NB4 (cell line): ENCODE data around the gene HECW1.

Experiments used
- DNase-seq: peaks from one replicate; pipeline ENCODE4 v3.0.0; 2010; ENCODE audit warnings: low read depth
- H3K4me3 ChIP-seq: one replicate; pipeline ENCODE4 v1.5.1; 2011; ENCODE audit warnings: mild to moderate bottlenecking, low read depth, low read length, moderate library complexity
- CTCF ChIP-seq: IDR thresholded peaks from one replicate; pipeline ENCODE4 v1.5.1; 2012; ENCODE audit warnings: low read depth, low read length
- MAX ChIP-seq: IDR thresholded peaks from 2 replicates; pipeline ENCODE4 v1.6.1; 2011; ENCODE audit warnings: low read depth, low read length
- MYC ChIP-seq: IDR thresholded peaks from 2 replicates; pipeline ENCODE4 v1.6.1; 2011; ENCODE audit warnings: low read depth, low read length
- POLR2A ChIP-seq: IDR thresholded peaks from 2 replicates; pipeline ENCODE4 v1.6.1; 2011; ENCODE audit warnings: mild to moderate bottlenecking; ENCODE audit not compliant: insufficient read length; ENCODE audit errors: extremely low read depth

The HECW1 gene

GRCh38 chr7:43476896-43477295, 364.4 kb downstream of the HECW1 start:
- no peak for TF ChIP-seq POLR2A
- TF ChIP-seq MYC = no peak
- TF ChIP-seq CTCF = no peak
- no peak for TF ChIP-seq MAX
- DNase-seq = no peak
- H3K4me3 ChIP-seq = no peak overlapping the region

GRCh38 chr7:43479042-43479441, 366.6 kb downstream of the HECW1 start:
- TF ChIP-seq MYC (no peak), CTCF (no peak), MAX (no peak), POLR2A (no peak)
- DNase-seq = peak; percentile 27
- H3K4me3 ChIP-seq = no peak overlapping the region

- no peak for DNase-seq
- TF ChIP-seq MAX = no peak
- no peak for TF ChIP-seq CTCF
- TF ChIP-seq POLR2A = no peak
- no peak for TF ChIP-seq MYC
- H3K4me3 ChIP-seq = no peak overlapping the region
These were observed 367.1 kb downstream of the HECW1 start for GRCh38 chr7:43479543-43479942.

GRCh38 chr7:43480581-43480980, 368.1 kb downstream of the HECW1 start:
- TF ChIP-seq POLR2A = no peak
- TF ChIP-seq MAX = no peak
- no peak for TF ChIP-seq CTCF
- TF ChIP-seq MYC = no peak
- DNase-seq = no peak
- H3K4me3 ChIP-seq = no peak overlapping the region

GRCh38 chr7:43481902-43482678, 369.6 kb downstream of the HECW1 start:
- H3K4me3 ChIP-seq = no peak overlapping the region
- no peak for DNase-seq
- TF ChIP-seq POLR2A (no peak), MAX (no peak), CTCF (no peak), MYC (no peak)
